Erythroblast (primary cell): Measurements from ENCODE around the gene RGS19.

Experiments
- GATA1 ChIP-seq: IDR thresholded peaks from 2 replicates; pipeline ENCODE4 v1.6.1; 2011; ENCODE audit warnings: low read depth, mild to moderate bottlenecking, control low read depth, low read length, moderate library complexity
- POLR2A ChIP-seq: IDR thresholded peaks from 2 replicates; pipeline ENCODE4 v1.6.1; 2011; ENCODE audit warnings: mild to moderate bottlenecking, low read length

- TF ChIP-seq POLR2A = no peak
- TF ChIP-seq GATA1 = no peak
Observed at GRCh38 chr20:64093013-64093503, 13.7 kb upstream of the RGS19 start.
